Activated T-cell treated with anti-CD3 and anti-CD28 coated beads, Interleukin-2, amount 50 U/mL, for 4 hours (primary cell): Measurements from ENCODE around the gene ARSB. TPM values are rescaled to one million over a fixed set of nuclear protein-coding genes. Genes with fewer than 3 reads are reported as not detected.
A peak's percentile ranks its signal among the peaks of the same experiment; 100 is the strongest.
"Not testable (repeated sequence)": the region's sequence is repeated elsewhere in the genome, so short reads cannot be mapped to it uniquely, and the experiment has no call there.

ENCODE experiments used
- ATAC-seq, 2 donors: fragments of 200-7000 bp; cut with Tn5 transposase; one replicate each; pipeline ENCODE4 v1.10.0; 2021
- DNase-seq: peaks from one replicate; pipeline ENCODE4 v3.0.0-alpha.2; 2020
- H3K27me3 Mint-ChIP-seq: one replicate; pipeline ENCODE4 v1.8.0; 2021; ENCODE audit warnings: low read depth, mixed read lengths
- H3K36me3 Mint-ChIP-seq: one replicate; pipeline ENCODE4 v1.8.0; 2022; ENCODE audit warnings: mixed read lengths; ENCODE audit not compliant: insufficient read depth
- H3K4me1 Mint-ChIP-seq: one replicate; pipeline ENCODE4 v1.8.0; 2021; ENCODE audit warnings: low read depth, mixed read lengths
- H3K4me3 Mint-ChIP-seq: one replicate; pipeline ENCODE4 v1.8.0; 2021; ENCODE audit warnings: mild to moderate bottlenecking, moderate library complexity, mixed read lengths
- H3K9me3 Mint-ChIP-seq: one replicate; pipeline ENCODE4 v1.8.0; 2021; ENCODE audit warnings: mixed read lengths
- total RNA-seq, 3 donors: library from RNA; stranded (reverse); gene quantifications; one replicate each; pipeline ENCODE4 v1.2.1, GENCODE V29; 2021

ARSB gene
- total RNA-seq, 3 donors from 2014 or later, result 9.4 to 12.7 (median 11.0) TPM

GRCh38 chr5:78983194-78983593, 1.9 kb downstream of the ARSB start:
- H3K9me3 Mint-ChIP-seq, H3K27me3 Mint-ChIP-seq, DNase-seq, H3K36me3 Mint-ChIP-seq, ATAC-seq: not testable (repeated sequence)
- peak overlapping the region; percentile 87 for H3K4me3 Mint-ChIP-seq
- H3K4me1 Mint-ChIP-seq, result peaks cover 40% of the 10 kb centered on the region

DNA sequence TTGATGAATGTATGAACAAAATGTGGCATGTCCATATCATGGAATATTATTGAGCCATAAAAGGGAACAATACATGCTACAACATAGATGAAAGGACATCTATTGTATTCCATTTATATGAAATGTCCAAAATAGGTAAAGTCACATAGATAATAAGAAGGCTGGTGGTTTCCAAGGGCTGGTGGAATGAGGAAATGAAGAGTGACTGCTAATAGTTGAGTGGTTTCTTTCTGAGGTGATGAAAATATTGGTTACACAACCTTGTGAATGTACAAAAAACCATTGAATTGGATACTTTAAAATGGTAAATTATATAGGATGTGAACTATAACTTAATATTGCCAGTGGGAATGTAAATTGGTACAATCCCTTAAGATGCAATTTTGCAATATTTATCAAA, 5.2 kb downstream of the ARSB start:
- DNase-seq, result no peak
- Mint-ChIP-seq H3K9me3 (no peaks in the 10 kb centered on the region), H3K4me1 (peaks cover 26% of the 10 kb centered on the region), H3K36me3 (no peaks in the 10 kb centered on the region), H3K4me3 (no peak overlapping the region), H3K27me3 (no peaks in the 10 kb centered on the region)
- no peak for ATAC-seq

- no peak for DNase-seq
- peak in 1 of 2 donors; percentile 27 for ATAC-seq
These were observed 5.9 kb downstream of the ARSB start for GRCh38 chr5:78979117-78979742.

GRCh38 chr5:78975035-78975434, 10.1 kb downstream of the ARSB start:
- Mint-ChIP-seq H3K9me3 (no peaks in the 10 kb centered on the region), H3K4me3 (no peak overlapping the region), H3K4me1 (peaks cover 11% of the 10 kb centered on the region), H3K36me3 (no peaks in the 10 kb centered on the region), H3K27me3 (no peaks in the 10 kb centered on the region)
- DNase-seq (no peak), ATAC-seq (no peak)

More at GRCh38 chr5:78979117-78979742, 5.9 kb downstream of the ARSB start:
- Mint-ChIP-seq H3K9me3 (no peaks in the 10 kb centered on the region), H3K27me3 (no peaks in the 10 kb centered on the region), H3K4me3 (no peak overlapping the region), H3K36me3 (no peaks in the 10 kb centered on the region), H3K4me1 (peaks cover 26% of the 10 kb centered on the region)

DNA sequence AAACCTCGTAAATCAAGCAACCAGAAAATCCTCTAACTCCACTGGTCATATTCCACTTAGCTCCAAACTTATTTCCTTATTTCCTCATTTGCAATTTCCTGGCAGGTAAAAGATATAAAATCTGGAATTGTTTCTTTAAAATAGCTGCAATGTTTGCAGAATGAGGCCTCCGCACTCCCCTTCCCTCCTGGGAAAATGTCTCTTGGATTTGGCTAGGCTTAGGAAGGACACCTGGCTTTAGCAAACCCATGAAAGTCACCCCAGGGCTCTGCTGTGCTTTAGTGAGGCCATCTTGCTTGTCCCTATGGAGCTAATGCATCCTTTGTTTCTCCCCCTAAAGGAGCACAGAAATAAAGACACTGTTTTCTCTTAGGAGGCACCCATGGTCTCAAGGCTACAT, 10.5 kb downstream of the ARSB start:
- Mint-ChIP-seq H3K9me3 (no peaks in the 10 kb centered on the region), H3K27me3 (no peaks in the 10 kb centered on the region), H3K36me3 (no peaks in the 10 kb centered on the region), H3K4me3 (no peak overlapping the region), H3K4me1 (peaks cover 8% of the 10 kb centered on the region)
- no peak for DNase-seq
- ATAC-seq, result no peak

- ATAC-seq, result no peak
- Mint-ChIP-seq H3K4me3 (no peak overlapping the region), H3K9me3 (no peaks in the 10 kb centered on the region), H3K4me1 (peaks cover 3% of the 10 kb centered on the region), H3K27me3 (no peaks in the 10 kb centered on the region), H3K36me3 (no peaks in the 10 kb centered on the region)
- DNase-seq, result no peak
These were observed 11.1 kb downstream of the ARSB start for GRCh38 chr5:78974011-78974410.

DNA sequence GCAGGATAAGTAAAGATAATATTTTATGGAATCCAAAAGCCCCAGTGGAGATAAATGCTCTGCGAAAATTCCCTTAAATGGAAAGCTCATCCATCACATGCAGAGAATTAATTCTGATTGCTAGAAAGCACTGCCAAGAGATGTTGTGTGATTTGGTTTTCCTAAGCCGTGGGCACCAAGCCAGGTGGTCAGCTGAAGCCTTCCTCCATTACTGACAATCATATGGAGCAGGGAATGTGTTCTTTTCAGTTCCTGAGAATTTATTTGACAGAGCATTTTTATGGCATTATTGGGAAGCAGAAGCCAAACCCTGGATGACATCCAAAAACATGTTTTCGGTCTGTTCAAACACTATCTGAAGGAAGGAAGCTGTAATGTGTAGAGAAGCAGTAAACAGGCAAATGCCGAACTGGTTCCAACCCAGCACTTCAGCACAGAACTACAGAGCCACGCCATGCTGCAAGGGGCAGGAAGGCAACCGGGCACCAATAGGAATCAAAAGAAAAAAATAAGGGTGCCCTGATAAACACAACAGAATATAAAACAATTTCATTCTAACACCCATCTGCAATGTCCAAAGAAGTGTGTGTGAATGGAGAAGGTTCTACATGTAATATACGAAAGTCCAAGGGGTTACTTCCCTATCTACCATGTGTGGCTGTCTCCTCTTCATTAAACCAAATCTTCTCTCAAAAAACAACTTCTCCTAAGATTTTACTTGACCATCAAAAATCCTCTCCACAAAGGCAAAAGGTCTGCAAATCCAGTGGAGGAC, 12.3 kb downstream of the ARSB start:
- ATAC-seq (no peak), DNase-seq (no peak)
- no peaks in the 10 kb centered on the region for H3K36me3 Mint-ChIP-seq
- H3K9me3 Mint-ChIP-seq, result no peaks in the 10 kb centered on the region
- no peak overlapping the region for H3K4me3 Mint-ChIP-seq
- H3K27me3 Mint-ChIP-seq, result no peaks in the 10 kb centered on the region
- H3K4me1 Mint-ChIP-seq, result no peaks in the 10 kb centered on the region

DNA sequence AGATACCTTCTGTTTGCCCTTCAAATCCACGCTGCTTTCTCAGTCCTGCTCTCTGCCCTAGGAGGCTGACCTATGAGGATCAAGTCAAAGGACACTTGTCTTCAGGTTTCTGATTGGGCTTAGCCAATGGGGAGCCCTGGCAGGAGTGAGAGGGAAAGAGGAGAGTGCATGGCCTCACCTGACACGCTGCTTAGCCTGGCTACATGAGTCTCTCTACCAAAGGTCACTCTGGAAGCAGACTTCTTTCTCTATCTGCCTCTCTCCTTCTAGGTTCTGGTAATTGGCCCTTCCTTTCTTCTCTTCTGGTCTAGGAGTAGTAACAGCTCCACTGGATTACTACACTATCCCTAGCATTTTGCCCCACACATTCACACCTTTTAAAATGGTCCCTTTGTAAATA, 13.1 kb downstream of the ARSB start:
- H3K9me3 Mint-ChIP-seq, result no peaks in the 10 kb centered on the region
- DNase-seq (no peak), ATAC-seq (no peak)
- no peaks in the 10 kb centered on the region for H3K27me3 Mint-ChIP-seq
- peaks cover 2% of the 10 kb centered on the region for H3K36me3 Mint-ChIP-seq
- no peak overlapping the region for H3K4me3 Mint-ChIP-seq
- H3K4me1 Mint-ChIP-seq, result no peaks in the 10 kb centered on the region

GRCh38 chr5:78968781-78969180, 16.3 kb downstream of the ARSB start:
- no peaks in the 10 kb centered on the region for H3K27me3 Mint-ChIP-seq
- no peak for ATAC-seq

DNA sequence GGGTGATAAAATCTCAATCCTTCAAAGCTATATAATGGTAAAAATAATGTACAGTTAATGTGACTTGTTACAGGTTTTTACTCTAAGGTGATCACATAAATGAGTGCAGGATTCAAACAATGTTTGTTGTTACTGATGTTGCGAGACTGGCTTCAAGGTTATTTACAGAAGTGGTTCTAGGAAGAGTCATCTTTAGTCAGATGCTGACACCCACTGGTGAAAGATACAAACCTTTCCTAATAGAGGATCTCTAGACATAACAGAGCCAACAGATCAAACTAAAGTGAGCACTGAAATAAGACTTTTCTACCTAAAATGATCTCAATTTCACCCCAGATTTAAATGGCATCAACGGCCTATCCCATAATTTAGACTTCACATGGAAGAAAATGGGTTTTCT, 20.2 kb downstream of the ARSB start:
- Mint-ChIP-seq H3K4me3 (no peak overlapping the region), H3K27me3 (no peaks in the 10 kb centered on the region)

More at GRCh38 chr5:78968781-78969180, 16.3 kb downstream of the ARSB start:
- H3K4me3 Mint-ChIP-seq, result no peak overlapping the region
- DNase-seq, result no peak
- H3K4me1 Mint-ChIP-seq, result no peaks in the 10 kb centered on the region
- H3K9me3 Mint-ChIP-seq, result no peaks in the 10 kb centered on the region
- H3K36me3 Mint-ChIP-seq, result peaks cover 9% of the 10 kb centered on the region

GRCh38 chr5:78961743-78962142, 23.4 kb downstream of the ARSB start:
- no peak for ATAC-seq
- Mint-ChIP-seq H3K9me3 (no peaks in the 10 kb centered on the region), H3K27me3 (no peaks in the 10 kb centered on the region), H3K4me1 (no peaks in the 10 kb centered on the region), H3K4me3 (no peak overlapping the region), H3K36me3 (peaks cover 20% of the 10 kb centered on the region)
- DNase-seq, result no peak

More for the DNA sequence above, 20.2 kb downstream of the ARSB start:
- H3K4me1 Mint-ChIP-seq, result no peaks in the 10 kb centered on the region
- ATAC-seq, result no peak
- no peak for DNase-seq
- H3K36me3 Mint-ChIP-seq, result peaks cover 17% of the 10 kb centered on the region
- no peaks in the 10 kb centered on the region for H3K9me3 Mint-ChIP-seq

GRCh38 chr5:78959767-78960166, 25.3 kb downstream of the ARSB start:
- DNase-seq (no peak), ATAC-seq (no peak)
- no peak overlapping the region for H3K4me3 Mint-ChIP-seq
- no peaks in the 10 kb centered on the region for H3K27me3 Mint-ChIP-seq
- H3K36me3 Mint-ChIP-seq, result peaks cover 29% of the 10 kb centered on the region
- H3K4me1 Mint-ChIP-seq, result no peaks in the 10 kb centered on the region
- no peaks in the 10 kb centered on the region for H3K9me3 Mint-ChIP-seq

DNA sequence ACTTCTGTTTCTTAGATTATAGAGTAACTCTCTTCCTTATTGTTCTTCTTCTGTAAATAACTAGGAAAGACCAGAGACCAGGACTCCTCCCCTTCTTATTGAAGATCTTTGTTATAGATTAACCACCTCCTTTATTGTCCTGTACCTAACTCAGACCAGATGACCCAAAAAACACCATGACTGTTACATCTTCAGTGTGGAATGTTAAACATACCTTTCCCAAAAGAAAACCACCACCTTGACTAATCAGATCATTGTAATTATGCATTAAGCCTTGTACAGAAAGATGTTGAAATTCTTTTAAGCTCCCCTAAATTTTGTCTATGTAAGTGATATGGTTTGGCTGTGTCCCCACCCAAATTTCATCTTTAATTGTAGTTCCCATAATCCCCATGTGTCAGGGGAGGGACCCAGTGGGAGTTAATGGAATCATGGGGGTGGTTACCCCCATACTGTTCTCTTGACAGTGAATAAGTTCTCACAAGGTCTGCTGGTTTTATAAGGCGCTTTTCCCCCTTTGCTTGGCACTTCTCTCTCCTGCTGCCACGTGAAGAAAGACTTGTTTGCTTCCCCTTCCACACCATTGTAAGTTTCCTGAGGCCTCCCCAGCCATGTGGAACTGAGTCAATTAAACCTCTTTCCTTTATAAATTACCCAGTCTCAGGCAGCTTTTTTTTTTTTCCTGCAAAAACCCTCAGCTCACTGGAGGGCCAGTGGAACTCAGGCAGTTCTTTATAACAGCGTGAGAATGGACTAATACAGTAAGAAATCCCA, 26.3 kb downstream of the ARSB start:
- H3K4me1 Mint-ChIP-seq, result no peaks in the 10 kb centered on the region
- H3K9me3 Mint-ChIP-seq, result no peaks in the 10 kb centered on the region
- H3K27me3 Mint-ChIP-seq, result no peaks in the 10 kb centered on the region
- DNase-seq (no peak), ATAC-seq (no peak)
- H3K36me3 Mint-ChIP-seq, result peaks cover 25% of the 10 kb centered on the region
- H3K4me3 Mint-ChIP-seq, result no peak overlapping the region

DNA sequence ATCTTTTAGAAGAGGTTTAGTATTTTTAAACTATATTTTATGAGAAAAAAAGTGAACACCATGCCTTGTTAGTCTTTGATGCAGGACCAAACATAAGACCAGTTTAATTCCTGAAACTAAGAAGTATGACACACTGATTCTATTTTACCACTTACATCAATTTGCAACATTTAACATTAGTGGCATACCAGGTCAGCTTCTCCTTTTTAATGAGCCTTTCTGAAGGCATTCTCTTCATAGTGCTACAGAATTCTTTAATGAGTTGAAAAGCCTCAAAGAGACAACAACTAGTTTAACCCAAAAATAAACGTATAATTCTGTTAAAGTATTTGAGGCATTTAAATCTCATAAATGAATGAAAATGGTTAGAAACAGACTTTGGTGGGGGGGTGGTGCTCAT, 28.2 kb downstream of the ARSB start:
- no peak overlapping the region for H3K4me3 Mint-ChIP-seq
- no peaks in the 10 kb centered on the region for H3K27me3 Mint-ChIP-seq
- no peaks in the 10 kb centered on the region for H3K9me3 Mint-ChIP-seq
- DNase-seq (no peak), ATAC-seq (no peak)
- peaks cover 27% of the 10 kb centered on the region for H3K36me3 Mint-ChIP-seq
- peaks cover 5% of the 10 kb centered on the region for H3K4me1 Mint-ChIP-seq
